DMS 273 (cell line): Measurements from ENCODE around the gene PTGDS.

ENCODE experiments used
- DNase-seq: peaks from one replicate; lab custom pipeline; 2025; ENCODE audit not compliant: unreplicated experiment; lab: John Stamatoyannopoulos, UW

Gene PTGDS

GRCh38 chr9:136945333-136946227 lies 31.7 kb upstream of the PTGDS start:
- no peak for DNase-seq

DNA sequence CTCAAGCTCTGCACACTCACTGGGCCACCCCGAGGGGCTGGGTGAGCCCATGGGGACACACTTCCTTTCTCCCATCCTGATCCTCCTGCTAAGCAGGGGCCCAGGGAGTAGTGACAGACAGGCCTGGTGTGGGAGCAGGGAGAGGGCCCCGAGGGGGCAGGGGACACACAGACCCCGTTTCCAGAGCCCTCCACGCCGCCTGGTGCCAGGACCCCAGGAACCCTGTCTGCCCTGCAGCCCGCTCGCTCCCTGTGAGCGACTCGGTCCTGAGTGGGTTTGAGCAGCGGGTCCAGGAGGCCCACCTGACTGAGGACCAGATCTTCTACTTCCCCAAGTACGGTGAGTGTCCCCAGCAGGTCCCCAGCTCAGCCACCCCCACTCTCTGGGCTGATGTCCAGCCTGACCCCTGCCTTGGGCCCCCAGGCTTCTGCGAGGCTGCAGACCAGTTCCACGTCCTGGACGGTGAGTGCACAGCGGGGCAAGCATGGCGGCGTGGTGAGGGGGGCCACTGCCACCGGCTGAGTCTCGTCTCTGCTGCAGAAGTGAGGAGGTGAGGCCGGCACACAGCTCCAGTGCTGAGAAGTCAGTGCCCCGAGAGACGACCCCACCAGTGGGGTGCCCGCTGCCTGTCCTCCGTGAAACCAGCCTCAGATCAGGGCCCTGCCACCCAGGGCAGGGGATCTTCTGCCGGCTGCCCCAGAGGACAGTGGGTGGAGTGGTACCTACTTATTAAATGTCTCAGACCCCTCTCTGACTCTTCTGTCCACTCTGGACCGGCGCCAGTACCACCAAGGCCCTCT lies 30.9 kb upstream of the PTGDS start:
- DNase-seq, result no peak

GRCh38 chr9:136947028-136947891 lies 30.0 kb upstream of the PTGDS start:
- no peak for DNase-seq

GRCh38 chr9:136947955-136948510 lies 29.3 kb upstream of the PTGDS start:
- peak; percentile 62 for DNase-seq

- DNase-seq, result peak; percentile 66
Measured at GRCh38 chr9:136949239-136949816, 28.0 kb upstream of the PTGDS start.

GRCh38 chr9:136949817-136950655 lies 27.3 kb upstream of the PTGDS start:
- peak; percentile 91 for DNase-seq

DNA sequence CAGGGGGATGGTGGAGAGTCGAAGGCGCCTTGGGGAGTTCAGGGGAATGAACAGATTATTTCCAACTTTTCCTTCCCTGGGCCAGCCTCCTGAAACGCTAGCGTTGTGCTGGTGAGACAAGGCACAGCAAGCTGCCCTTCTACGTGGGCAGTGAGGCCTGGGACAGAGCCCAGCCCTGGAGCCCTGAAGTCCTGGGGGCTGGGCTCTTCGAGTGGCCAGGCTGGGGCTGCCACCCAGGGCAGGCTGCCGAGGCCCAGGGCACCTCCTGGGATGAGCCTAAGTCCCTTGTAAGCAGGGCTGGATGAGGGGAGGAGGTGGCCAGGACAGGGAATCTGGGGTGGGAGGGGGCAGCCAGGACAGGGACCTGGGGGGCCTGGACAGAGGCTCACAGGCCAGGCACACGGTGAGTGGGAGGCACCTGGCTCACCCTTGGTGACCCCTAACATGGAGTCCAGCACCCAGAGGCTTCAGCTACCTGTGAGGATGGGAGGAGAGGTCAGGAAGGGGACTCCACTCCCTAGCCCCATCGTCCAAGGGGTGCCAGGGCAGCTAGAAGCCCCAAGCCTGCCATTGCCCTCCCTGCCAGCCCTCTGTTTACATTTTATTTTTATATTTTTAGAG lies 26.5 kb upstream of the PTGDS start:
- no peak for DNase-seq

- no peak for DNase-seq
Measured at GRCh38 chr9:136951541-136952320, 25.6 kb upstream of the PTGDS start, which contains the start of gene LCN12. Gene LCN12 (plus strand): TSS chr9:136952273. CDS start chr9:136952328, 55 bp downstream.

GRCh38 chr9:136952321-136952850 lies 24.9 kb upstream of the PTGDS start:
- no peak for DNase-seq

DNA sequence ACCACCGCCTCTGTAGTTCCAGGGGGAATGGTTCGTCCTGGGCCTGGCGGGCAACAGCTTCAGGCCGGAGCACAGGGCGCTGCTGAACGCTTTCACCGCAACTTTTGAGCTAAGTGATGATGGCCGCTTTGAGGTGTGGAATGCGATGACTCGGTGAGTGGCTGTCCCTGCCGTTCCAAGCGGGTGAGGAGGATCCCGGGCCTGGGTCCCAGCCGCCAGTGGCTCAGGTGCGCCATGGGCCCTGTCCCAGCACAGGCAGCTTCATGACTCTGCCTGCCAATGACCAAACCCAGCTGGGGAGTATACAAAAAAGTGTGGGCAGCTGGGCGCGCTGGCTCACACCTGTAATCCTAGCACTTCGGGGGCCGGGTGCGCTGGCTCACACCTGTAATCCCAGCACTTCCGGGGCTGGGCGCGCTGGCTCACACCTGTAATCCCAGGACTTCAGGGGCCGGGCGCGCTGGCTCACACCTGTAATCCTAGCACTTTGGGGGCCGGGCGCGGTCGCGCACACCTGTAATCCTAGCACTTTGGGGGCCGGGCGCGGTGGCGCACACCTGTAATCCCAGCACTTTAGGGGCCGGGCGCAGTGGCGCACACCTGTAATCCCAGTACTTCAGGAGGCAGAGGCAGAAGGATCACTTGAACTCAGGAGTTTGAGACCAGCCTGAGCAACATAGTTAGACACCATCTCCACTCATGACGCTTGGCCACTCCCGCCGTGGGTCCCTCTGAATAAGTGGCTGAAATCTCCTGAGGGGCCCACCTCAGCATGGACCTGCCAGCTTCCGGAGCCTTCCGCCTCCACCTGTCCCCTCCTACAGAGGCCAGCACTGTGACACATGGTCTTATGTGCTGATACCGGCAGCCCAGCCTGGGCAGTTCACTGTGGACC lies 24.2 kb upstream of the PTGDS start:
- DNase-seq, result no peak

GRCh38 chr9:136953771-136954269 lies 23.5 kb upstream of the PTGDS start:
- DNase-seq, result no peak

DNA sequence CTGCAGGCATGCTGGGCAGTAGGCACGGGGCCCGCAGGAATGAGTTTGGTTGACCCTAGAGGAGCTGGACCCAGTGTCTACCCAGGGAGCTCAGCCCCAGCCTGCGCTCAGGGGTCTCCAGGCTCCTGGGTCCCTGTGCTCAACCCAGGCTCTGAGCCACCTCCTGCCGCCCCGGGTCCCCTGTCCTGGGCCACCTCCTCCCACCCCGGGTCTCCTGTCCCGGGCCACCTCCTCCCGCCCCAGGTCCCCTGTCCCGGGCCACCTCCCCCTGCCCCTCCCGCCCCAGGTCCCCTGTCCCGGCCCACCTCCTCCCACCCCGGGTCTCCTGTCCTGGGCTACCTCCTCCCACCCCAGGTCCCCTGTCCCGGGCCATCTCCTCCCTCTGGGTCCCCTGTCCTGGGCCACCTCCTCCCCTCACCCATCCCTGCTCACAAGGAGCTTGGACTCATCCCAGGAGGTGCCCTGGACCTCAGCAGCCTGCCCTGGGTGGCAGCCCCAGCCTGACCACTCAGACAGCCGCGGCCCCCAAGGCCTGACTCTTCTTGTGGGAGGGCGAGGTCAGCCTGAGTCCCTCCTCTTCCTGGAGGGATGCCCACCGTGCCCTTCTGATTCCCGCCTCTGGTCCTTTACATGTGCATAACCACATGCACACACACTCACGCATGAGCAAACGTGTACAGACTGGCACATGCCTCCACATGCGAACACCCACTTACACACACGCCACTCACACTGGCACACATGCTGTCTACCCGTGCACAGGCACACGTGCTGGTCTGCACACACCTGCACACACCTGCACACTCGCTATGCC lies 22.8 kb upstream of the PTGDS start:
- DNase-seq, result no peak

DNA sequence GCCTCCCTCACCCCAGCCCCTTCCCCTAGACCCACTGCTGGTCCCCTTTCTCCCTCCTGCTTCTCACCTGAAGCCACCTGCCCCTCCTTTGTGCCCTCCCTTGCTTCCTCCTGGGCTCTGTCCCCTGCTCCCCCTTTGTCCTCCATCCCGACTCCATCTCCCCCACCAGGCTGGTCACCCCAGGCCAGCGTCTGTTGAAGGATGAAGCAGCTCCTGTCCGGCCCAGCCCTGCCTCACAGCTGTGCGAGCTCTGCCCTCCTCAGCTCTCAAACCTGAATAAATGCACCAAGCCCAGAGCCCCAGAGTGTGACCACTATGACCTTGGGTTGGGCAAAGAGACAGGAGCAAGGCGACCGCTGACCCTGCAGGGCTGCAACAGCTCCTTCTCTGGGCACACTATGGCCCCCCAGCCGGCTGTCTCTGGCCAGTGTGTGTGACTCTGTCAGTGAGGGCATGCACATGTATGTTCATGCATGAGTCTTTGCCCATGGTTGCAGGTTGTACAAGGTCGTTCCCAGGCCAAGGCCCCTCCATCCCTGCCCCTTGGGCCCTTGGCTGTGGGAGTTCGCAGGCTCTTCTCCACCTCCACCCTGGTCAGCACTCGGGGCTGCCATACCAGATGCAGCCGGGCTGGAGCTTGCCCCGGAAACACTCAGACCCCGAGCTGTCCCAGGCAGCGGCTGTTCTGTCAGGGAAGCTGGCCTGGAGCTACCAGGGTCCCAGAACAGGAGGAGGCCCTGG lies 21.9 kb upstream of the PTGDS start:
- no peak for DNase-seq

- DNase-seq, result no peak
Measured at GRCh38 chr9:136955943-136956335, 21.4 kb upstream of the PTGDS start.

GRCh38 chr9:136956604-136957003 lies 20.7 kb upstream of the PTGDS start:
- DNase-seq, result no peak
